Mesenchymal stem cell (in vitro differentiated cells and primary cell): ENCODE results near the gene RBBP8.

ENCODE experiments used
- DNase-seq: peaks from one replicate; pipeline ENCODE4 v3.0.0-alpha.2; 2013
- H2AFZ ChIP-seq: one replicate; pipeline ENCODE4 v1.6.1; 2013; ENCODE audit warnings: low read depth, mild to moderate bottlenecking, control low read depth, inconsistent platforms, low read length, moderate library complexity
- H2AK5ac ChIP-seq: 2 replicates; pipeline ENCODE4 v1.6.1; 2013; ENCODE audit warnings: low read length, moderate library complexity, mild to moderate bottlenecking, inconsistent platforms; ENCODE audit not compliant: severe bottlenecking
- H2BK120ac ChIP-seq: one replicate; pipeline ENCODE4 v1.6.1; 2013; ENCODE audit warnings: low read depth, mild to moderate bottlenecking, inconsistent platforms, low read length, moderate library complexity
- H2BK12ac ChIP-seq, 2 experiments: one replicate each; pipeline ENCODE4 v1.6.1; 2013; ENCODE audit warnings: inconsistent platforms in 2 of 2, low read length in 2 of 2, mild to moderate bottlenecking in 2 of 2, moderate library complexity in 2 of 2, control low read depth in 1 of 2
- H2BK15ac ChIP-seq: one replicate; pipeline ENCODE4 v1.6.1; 2013; ENCODE audit warnings: mild to moderate bottlenecking, low read depth, inconsistent platforms; ENCODE audit not compliant: poor library complexity, severe bottlenecking
- H2BK5ac ChIP-seq: 2 replicates; pipeline ENCODE4 v1.6.1; 2013; ENCODE audit warnings: low read depth, mild to moderate bottlenecking, low read length, control low read depth, inconsistent platforms; ENCODE audit not compliant: poor library complexity, severe bottlenecking
- H3K14ac ChIP-seq, 2 experiments: one replicate each; pipeline ENCODE4 v1.6.1; 2013; ENCODE audit warnings: inconsistent platforms in 2 of 2, low read length in 2 of 2, control low read depth in 1 of 2, mild to moderate bottlenecking in 1 of 2, moderate library complexity in 1 of 2
- H3K18ac ChIP-seq, 2 experiments: one replicate each; pipeline ENCODE4 v1.6.1; 2013; ENCODE audit warnings: inconsistent platforms in 2 of 2, low read length in 2 of 2, control low read depth in 1 of 2, low read depth in 1 of 2, mild to moderate bottlenecking in 1 of 2
- H3K23ac ChIP-seq, 2 experiments: one replicate each; pipeline ENCODE4 v1.6.1; 2013; ENCODE audit warnings: inconsistent platforms in 2 of 2, low read length in 2 of 2, mild to moderate bottlenecking in 2 of 2, moderate library complexity in 2 of 2, control low read depth in 1 of 2
- H3K27ac ChIP-seq: 2 replicates; pipeline ENCODE4 v1.5.1; 2013; ENCODE audit warnings: mild to moderate bottlenecking, moderate library complexity, low read length, control low read depth, inconsistent platforms; ENCODE audit not compliant: poor library complexity, severe bottlenecking
- H3K27me3 ChIP-seq, 2 experiments: 2 replicates each; pipeline versions ENCODE4 v1.6.1 to v1.7.0; 2013; ENCODE audit warnings: low read length in 2 of 2, mild to moderate bottlenecking in 2 of 2, moderate library complexity in 2 of 2, control low read depth in 1 of 2, inconsistent platforms in 1 of 2; ENCODE audit not compliant: control insufficient read depth in 1 of 2, insufficient read depth in 1 of 2
- H3K36me3 ChIP-seq, 2 experiments: 2 replicates each; pipeline versions ENCODE4 v1.6.1 to v1.7.0; 2013; ENCODE audit warnings: low read length in 2 of 2, control low read depth in 1 of 2, inconsistent platforms in 1 of 2, low read depth in 1 of 2, mild to moderate bottlenecking in 1 of 2; ENCODE audit not compliant: insufficient read depth in 2 of 2, control insufficient read depth in 1 of 2
- H3K4ac ChIP-seq, 2 experiments: one replicate each; pipeline ENCODE4 v1.6.1; 2013; ENCODE audit warnings: inconsistent platforms in 2 of 2, low read length in 2 of 2, mild to moderate bottlenecking in 2 of 2, moderate library complexity in 2 of 2, control low read depth in 1 of 2, low read depth in 1 of 2
- H3K4me1 ChIP-seq: 2 replicates; pipeline ENCODE4 v1.6.1; 2013; ENCODE audit warnings: low read depth, low read length, control low read depth; ENCODE audit not compliant: control insufficient read depth, insufficient read depth
- H3K4me2 ChIP-seq: 2 replicates; pipeline ENCODE4 v1.6.1; 2013; ENCODE audit warnings: low read length, mild to moderate bottlenecking, inconsistent platforms; ENCODE audit not compliant: poor library complexity, severe bottlenecking
- H3K4me3 ChIP-seq, 2 experiments: 2 replicates each; pipeline versions ENCODE4 v1.5.1 to v1.7.0; 2013; ENCODE audit warnings: low read length in 2 of 2, mild to moderate bottlenecking in 2 of 2, control low read depth in 1 of 2, low read depth in 1 of 2; ENCODE audit not compliant: insufficient read depth in 1 of 2
- H3K79me1 ChIP-seq: replicated peaks from 2 replicates; pipeline ENCODE4 v1.6.1; 2013; ENCODE audit warnings: mild to moderate bottlenecking, control low read depth, low read length, inconsistent platforms; ENCODE audit not compliant: poor library complexity, severe bottlenecking
- H3K9ac ChIP-seq: 2 replicates; pipeline ENCODE4 v1.7.0; 2013; ENCODE audit warnings: mild to moderate bottlenecking, low read length, moderate library complexity
- H3K9me3 ChIP-seq: 2 replicates; pipeline ENCODE4 v1.7.0; 2013; ENCODE audit warnings: mild to moderate bottlenecking, low read length; ENCODE audit not compliant: control insufficient read depth
- H4K8ac ChIP-seq: one replicate; pipeline ENCODE4 v1.6.1; 2013; ENCODE audit warnings: inconsistent platforms, mild to moderate bottlenecking, low read length, moderate library complexity
- H4K91ac ChIP-seq: one replicate; pipeline ENCODE4 v1.6.1; 2013; ENCODE audit warnings: mild to moderate bottlenecking, low read length, inconsistent platforms
- WGBS: methylation state at CpG from one replicate; pipeline ENCODE4 v1.1.7; 2013; ENCODE audit warnings: mixed read lengths; 5-methylcytosine and 5-hydroxymethylcytosine counted together

Gene RBBP8

GRCh38 chr18:22946217-22946616 lies 13.1 kb downstream of the RBBP8 start:
- peak; percentile 26 for DNase-seq
- Histone ChIP-seq H3K18ac (no peak overlapping the region), H3K4me2 (no peak overlapping the region), H2AK5ac (no peak overlapping the region), H2BK5ac (no peak overlapping the region), H2BK120ac (no peak overlapping the region), H3K27ac (no peak overlapping the region), H3K79me1 (peaks cover 5% of the 10 kb centered on the region), H3K27me3 (no peaks in the 10 kb centered on the region), H3K23ac (no peak overlapping the region), H3K14ac (no peak overlapping the region), H2AFZ (no peak overlapping the region), H2BK15ac (no peak overlapping the region), H4K91ac (no peak overlapping the region), H4K8ac (no peak overlapping the region), H3K9ac (no peak overlapping the region), H3K4me3 (no peak overlapping the region), H3K36me3 (peaks cover 3 to 16% of the 10 kb centered on the region in 2 experiments), H3K4ac (no peak overlapping the region), H3K4me1 (no peaks in the 10 kb centered on the region), H3K9me3 (no peaks in the 10 kb centered on the region), H2BK12ac (no peak overlapping the region)
- 83% methylated on average over 1 of the region's 2 CpGs for WGBS

GRCh38 chr18:22946846-22947245 lies 13.7 kb downstream of the RBBP8 start:
- Histone ChIP-seq H3K9ac (no peak overlapping the region), H3K4me1 (no peaks in the 10 kb centered on the region), H3K9me3 (no peaks in the 10 kb centered on the region), H2AFZ (no peak overlapping the region), H4K8ac (no peak overlapping the region), H2AK5ac (no peak overlapping the region), H2BK5ac (no peak overlapping the region), H3K4me2 (no peak overlapping the region), H3K27ac (no peak overlapping the region), H2BK120ac (no peak overlapping the region), H3K18ac (no peak overlapping the region), H2BK15ac (no peak overlapping the region), H3K4ac (no peak overlapping the region), H3K4me3 (no peak overlapping the region), H3K14ac (no peak overlapping the region), H3K27me3 (no peaks in the 10 kb centered on the region), H3K36me3 (peaks cover 3 to 22% of the 10 kb centered on the region in 2 experiments), H2BK12ac (no peak overlapping the region), H3K23ac (no peak overlapping the region), H4K91ac (no peak overlapping the region), H3K79me1 (peaks cover 5% of the 10 kb centered on the region)
- 57% methylated on average over 1 of the region's 2 CpGs for WGBS
- no peak for DNase-seq

- WGBS = 96% methylated on average over 1 of the region's 1 CpG
- Histone ChIP-seq H2AFZ (no peak overlapping the region), H4K8ac (no peak overlapping the region), H3K27me3 (no peaks in the 10 kb centered on the region), H3K36me3 (peaks cover 3 to 51% of the 10 kb centered on the region in 2 experiments), H3K14ac (no peak overlapping the region), H3K4me2 (no peak overlapping the region), H3K79me1 (peaks cover 8% of the 10 kb centered on the region), H3K23ac (no peak overlapping the region), H2AK5ac (no peak overlapping the region), H3K9me3 (no peaks in the 10 kb centered on the region), H3K4me3 (no peak overlapping the region), H2BK12ac (no peak overlapping the region), H3K18ac (no peak overlapping the region), H3K9ac (no peak overlapping the region), H2BK120ac (no peak overlapping the region), H2BK5ac (no peak overlapping the region), H3K27ac (no peak overlapping the region), H3K4me1 (peaks cover 2% of the 10 kb centered on the region), H4K91ac (no peak overlapping the region), H2BK15ac (no peak overlapping the region), H3K4ac (no peak overlapping the region)
- DNase-seq = no peak
Measured at GRCh38 chr18:22951823-22952222, 18.7 kb downstream of the RBBP8 start.

GRCh38 chr18:22952525-22952924 lies 19.4 kb downstream of the RBBP8 start:
- DNase-seq = no peak
- WGBS = no CpG with 5 or more reads among the region's 3 CpGs
- Histone ChIP-seq H2BK5ac (no peak overlapping the region), H3K18ac (no peak overlapping the region), H3K79me1 (peaks cover 8% of the 10 kb centered on the region), H2AK5ac (no peak overlapping the region), H3K4me2 (no peak overlapping the region), H2AFZ (no peak overlapping the region), H3K9me3 (no peaks in the 10 kb centered on the region), H4K8ac (no peak overlapping the region), H3K4ac (no peak overlapping the region), H3K9ac (no peak overlapping the region), H3K4me3 (no peak overlapping the region), H3K4me1 (peaks cover 2% of the 10 kb centered on the region), H2BK12ac (no peak overlapping the region), H2BK15ac (no peak overlapping the region), H2BK120ac (no peak overlapping the region), H3K27me3 (no peaks in the 10 kb centered on the region), H4K91ac (no peak overlapping the region), H3K23ac (no peak overlapping the region), H3K14ac (no peak overlapping the region), H3K27ac (no peak overlapping the region), H3K36me3 (peaks cover 3 to 51% of the 10 kb centered on the region in 2 experiments)
